Measurements from ENCODE around the gene CNKSR3.

DNA sequence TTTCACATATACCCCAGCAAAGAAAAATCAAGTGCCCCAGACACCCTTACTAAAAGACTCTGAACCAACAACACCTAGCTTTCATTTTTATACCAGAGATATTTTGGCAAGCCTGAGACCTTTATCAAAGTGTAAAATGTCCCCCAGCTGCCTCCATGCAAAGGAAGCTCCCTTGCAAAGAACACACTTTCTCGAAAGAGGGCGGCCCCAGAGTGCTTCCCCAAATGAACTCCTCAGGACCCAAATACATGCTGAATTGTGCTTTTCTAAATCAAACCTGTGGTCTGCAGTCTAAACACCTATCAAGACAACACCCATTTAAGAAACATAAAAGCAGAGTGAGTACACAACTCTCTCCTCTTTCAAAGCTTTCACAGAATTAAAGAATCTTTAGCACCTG, 154.4 kb downstream of the CNKSR3 start:
- TF ChIP-seq, protein P1, sequence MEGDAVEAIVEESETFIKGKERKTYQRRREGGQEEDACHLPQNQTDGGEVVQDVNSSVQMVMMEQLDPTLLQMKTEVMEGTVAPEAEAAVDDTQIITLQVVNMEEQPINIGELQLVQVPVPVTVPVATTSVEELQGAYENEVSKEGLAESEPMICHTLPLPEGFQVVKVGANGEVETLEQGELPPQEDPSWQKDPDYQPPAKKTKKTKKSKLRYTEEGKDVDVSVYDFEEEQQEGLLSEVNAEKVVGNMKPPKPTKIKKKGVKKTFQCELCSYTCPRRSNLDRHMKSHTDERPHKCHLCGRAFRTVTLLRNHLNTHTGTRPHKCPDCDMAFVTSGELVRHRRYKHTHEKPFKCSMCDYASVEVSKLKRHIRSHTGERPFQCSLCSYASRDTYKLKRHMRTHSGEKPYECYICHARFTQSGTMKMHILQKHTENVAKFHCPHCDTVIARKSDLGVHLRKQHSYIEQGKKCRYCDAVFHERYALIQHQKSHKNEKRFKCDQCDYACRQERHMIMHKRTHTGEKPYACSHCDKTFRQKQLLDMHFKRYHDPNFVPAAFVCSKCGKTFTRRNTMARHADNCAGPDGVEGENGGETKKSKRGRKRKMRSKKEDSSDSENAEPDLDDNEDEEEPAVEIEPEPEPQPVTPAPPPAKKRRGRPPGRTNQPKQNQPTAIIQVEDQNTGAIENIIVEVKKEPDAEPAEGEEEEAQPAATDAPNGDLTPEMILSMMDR (IDR thresholded peaks at IDR 0.05) = no peak
- TF ChIP-seq POLR2A (IDR thresholded peaks at IDR 0.05) = no peak

Data from body of pancreas (tissue), 4 donors.